ENCODE data around the gene RRP1.

The RRP1 gene

GRCh38 chr21:43793243-43793642 lies 3.9 kb downstream of the RRP1 start:
- no peak for DNase-seq (ENCODE audit: low read depth)
- no peak overlapping the region for H3K4me3 ChIP-seq (ENCODE audit: control insufficient read depth, low read depth, low read length)
- no peak for TF ChIP-seq CTCF (conservative IDR thresholded peaks at IDR 0.05; ENCODE audit: control insufficient read depth, insufficient read depth, low read depth, low read length)

- no peak for TF ChIP-seq CTCF (conservative IDR thresholded peaks at IDR 0.05; ENCODE audit: control insufficient read depth, insufficient read depth, low read depth, low read length)
- H3K4me3 ChIP-seq (ENCODE audit: control insufficient read depth, low read depth, low read length): no peak overlapping the region
- no peak for DNase-seq (ENCODE audit: low read depth)
Observed at GRCh38 chr21:43794311-43794710, 4.9 kb downstream of the RRP1 start.

DNA sequence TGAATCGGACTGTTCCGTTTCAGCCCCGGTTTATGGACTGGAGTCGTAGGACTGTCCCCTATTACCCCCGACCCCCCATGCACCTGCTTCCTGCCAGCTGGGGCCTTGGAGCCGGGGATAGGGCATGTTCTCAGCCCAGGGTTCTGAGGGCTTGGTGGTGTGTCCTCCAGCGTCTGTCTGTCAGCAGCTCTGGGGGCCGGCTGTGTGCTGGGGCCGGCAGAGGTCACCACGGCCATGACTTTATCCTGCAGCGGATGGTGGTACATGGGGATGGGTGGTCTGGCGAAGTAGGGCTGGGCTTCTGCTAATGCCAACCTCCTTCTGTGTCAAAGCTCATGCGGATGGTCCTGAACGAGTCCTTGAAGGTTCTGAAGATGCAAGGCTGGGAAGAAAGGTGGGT lies 5.5 kb downstream of the RRP1 start:
- DNase-seq (ENCODE audit: low read depth): no peak
- TF ChIP-seq CTCF (conservative IDR thresholded peaks at IDR 0.05; ENCODE audit: control insufficient read depth, insufficient read depth, low read depth, low read length): no peak
- H3K4me3 ChIP-seq (ENCODE audit: control insufficient read depth, low read depth, low read length): no peak overlapping the region

DNA sequence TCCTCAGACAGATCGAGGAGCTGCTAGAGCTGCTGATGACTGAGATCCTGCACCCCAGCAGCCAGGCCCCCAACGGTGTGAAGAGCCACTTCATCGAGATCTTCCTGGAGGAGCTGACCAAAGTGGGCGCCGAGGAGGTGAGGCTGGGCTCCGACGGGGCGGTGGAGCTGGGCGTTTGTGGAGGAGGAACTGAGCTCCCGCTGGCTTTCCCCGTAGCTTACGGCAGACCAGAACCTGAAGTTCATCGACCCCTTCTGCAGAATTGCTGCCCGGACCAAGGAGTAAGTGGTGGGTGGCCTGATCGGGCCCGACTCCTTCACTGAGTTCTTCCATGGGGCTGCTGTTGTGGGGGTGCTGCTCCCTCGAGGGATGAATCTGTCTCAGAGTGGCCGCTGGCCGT lies 8.0 kb downstream of the RRP1 start:
- no peak overlapping the region for H3K4me3 ChIP-seq (ENCODE audit: control insufficient read depth, low read depth, low read length)

GRCh38 chr21:43797925-43798715 lies 8.7 kb downstream of the RRP1 start:
- TF ChIP-seq CTCF (conservative IDR thresholded peaks at IDR 0.05; ENCODE audit: control insufficient read depth, insufficient read depth, low read depth, low read length): no peak
- peak; percentile 19 for DNase-seq (ENCODE audit: low read depth)
- no peak overlapping the region for H3K4me3 ChIP-seq (ENCODE audit: control insufficient read depth, low read depth, low read length)

More for the DNA sequence above, 8.0 kb downstream of the RRP1 start:
- no peak for DNase-seq (ENCODE audit: low read depth)
- TF ChIP-seq CTCF (conservative IDR thresholded peaks at IDR 0.05; ENCODE audit: control insufficient read depth, insufficient read depth, low read depth, low read length): no peak

GRCh38 chr21:43799301-43799840 lies 10.0 kb downstream of the RRP1 start:
- no peak for TF ChIP-seq CTCF (conservative IDR thresholded peaks at IDR 0.05; ENCODE audit: control insufficient read depth, insufficient read depth, low read depth, low read length)
- H3K4me3 ChIP-seq (ENCODE audit: control insufficient read depth, low read depth, low read length): no peak overlapping the region
- no peak for DNase-seq (ENCODE audit: low read depth)

Data from fibroblast of mammary gland (primary cell).